T-helper 2 cell treated with Interferon-gamma antibody and Interleukin-4, amounts not matched to agents 100 ng/mL and 5 ng/mL, for 36 hours (primary cell): Measurements from ENCODE around the gene C16orf74. TPM values are rescaled to one million over a fixed set of nuclear protein-coding genes. Genes with fewer than 3 reads are reported as not detected.

Source experiments
- intact Hi-C: fragments of 100-400 bp; cut with micrococcal nuclease; formaldehyde crosslinking; loops from one replicate; pipeline ENCODE4 v1.15.1; 2023
- total RNA-seq: library from RNA; stranded (reverse); gene quantifications from 2 replicates; pipeline ENCODE4 v1.2.3, GENCODE V29; 2022

The C16orf74 gene
- total RNA-seq, 1 donor from 2014 or later: 0.34 TPM

DNA sequence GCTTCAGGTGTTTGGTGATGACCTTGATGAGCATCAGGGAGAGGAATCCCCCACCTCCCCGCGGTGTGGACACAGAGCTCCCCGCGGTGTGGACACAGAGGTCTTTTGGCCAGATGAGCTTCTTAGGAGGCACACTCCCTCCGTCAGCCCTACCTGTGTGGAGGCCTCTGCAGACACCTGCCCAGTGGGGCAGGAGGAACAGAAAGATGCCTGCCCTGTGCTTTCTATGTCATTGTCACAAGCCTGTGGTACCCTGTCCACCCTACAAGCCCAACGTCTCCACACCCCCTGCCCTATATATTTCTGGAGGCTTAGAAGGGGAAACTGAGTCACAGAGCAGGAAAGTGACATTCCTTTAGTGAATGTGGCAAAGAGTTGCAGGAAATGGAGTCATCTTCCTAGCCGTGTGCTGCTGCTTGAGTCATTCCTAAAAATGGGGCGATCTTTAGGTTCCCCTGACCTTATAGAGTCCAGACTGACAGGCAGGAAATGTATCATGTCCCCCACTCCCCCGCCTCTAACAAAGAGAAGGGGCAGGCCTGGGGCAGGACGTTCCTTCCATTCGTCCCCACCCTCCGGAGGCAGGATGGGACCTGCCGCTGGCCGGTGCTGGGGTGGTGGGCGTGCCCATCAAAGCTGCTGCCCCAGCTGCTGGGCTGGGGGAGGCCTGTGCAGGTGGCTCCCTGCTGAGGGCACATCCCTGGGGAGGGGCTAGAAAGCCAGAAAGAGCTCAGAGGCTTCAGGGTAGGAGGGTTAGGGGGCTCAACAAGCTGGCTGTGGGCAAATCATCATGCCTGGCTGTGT is 1.0 kb upstream of the C16orf74 start:
- intact Hi-C loops: no loop called here

GRCh38 chr16:85750146-85750826 is 610 bp downstream of the C16orf74 start:
- intact Hi-C loops: no loop called here

DNA sequence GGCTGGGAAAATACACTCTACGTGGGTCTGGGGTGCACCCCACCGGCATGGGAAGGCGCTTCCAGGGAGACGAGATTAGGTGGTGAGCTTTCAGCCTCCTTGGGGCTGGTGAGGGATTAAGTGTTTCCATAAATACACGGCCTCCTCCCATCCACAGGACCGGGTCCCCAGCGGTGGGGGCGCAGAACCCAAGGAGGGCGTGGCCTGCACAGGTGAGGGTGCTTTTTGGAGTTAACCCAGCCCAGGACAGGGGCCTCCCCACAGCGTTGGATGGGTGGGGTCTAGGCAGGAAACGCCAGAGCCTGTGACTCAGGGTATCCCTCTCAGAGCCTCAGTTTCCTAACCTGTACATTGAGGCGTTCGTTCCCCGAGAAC is 1.1 kb downstream of the C16orf74 start:
- intact Hi-C loops: no loop called here

- intact Hi-C loops: no loop called here
These were observed 4.3 kb downstream of the C16orf74 start for GRCh38 chr16:85746460-85747215.

DNA sequence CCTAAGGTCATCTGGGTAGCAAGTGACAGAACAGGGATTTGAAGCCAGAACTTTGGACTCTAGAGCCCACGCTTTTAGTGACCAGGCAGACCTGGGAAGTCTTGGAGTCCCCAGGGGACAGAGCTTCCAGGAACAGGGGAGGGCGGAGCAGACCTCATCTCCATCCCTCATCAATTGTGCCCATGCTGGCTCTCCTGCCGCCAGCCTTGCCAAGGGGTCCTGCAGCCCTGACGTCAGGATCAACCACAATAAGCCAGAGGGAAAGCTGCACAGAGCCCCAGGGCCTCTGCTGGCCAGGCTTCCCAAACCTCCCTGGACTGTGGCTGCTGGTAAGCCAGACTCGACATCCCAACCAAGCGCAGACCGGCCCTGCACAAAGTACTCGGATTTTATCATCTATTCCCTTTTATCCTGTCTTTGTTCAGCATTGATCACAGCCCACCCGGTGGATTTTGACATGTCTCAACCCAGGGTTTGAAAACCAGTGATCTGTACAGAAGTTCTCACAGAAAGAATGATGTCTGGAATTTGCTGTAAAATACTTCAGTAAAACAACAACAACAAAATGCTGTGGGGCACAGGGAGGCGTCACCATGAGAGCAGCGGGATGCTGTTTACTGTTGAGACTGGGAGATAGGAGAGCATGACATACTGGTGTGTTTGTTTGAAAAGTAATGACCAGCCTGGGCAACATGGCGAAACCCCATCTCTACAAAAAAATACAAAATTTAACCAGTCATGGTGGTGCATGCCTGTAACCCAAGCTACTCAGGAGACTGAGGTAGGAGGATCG is 11.8 kb downstream of the C16orf74 start:
- intact Hi-C loops: no loop called here

DNA sequence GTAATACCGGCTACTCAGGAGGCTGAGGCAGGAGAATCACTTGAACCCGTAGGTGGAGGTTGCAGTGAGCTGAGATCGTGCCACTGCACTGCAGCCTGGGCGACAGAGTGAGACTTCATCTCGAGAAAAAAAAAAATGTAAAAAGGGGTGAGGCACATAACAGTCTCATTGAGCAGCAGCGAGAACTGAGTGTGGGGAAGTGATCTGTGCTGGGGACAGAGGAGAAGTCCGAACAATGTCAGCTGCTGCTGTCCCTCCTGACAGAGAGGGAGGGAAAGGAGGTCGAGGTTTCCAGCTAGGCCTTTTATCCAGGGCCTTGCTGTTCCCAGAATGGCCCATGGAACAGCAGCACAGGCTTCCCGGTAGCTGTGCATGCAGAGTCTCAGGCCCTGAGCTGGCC is 14.0 kb downstream of the C16orf74 start:
- intact Hi-C loops: no loop called here

- intact Hi-C loops: no loop called here
These were observed 14.9 kb downstream of the C16orf74 start for GRCh38 chr16:85735946-85736345.

DNA sequence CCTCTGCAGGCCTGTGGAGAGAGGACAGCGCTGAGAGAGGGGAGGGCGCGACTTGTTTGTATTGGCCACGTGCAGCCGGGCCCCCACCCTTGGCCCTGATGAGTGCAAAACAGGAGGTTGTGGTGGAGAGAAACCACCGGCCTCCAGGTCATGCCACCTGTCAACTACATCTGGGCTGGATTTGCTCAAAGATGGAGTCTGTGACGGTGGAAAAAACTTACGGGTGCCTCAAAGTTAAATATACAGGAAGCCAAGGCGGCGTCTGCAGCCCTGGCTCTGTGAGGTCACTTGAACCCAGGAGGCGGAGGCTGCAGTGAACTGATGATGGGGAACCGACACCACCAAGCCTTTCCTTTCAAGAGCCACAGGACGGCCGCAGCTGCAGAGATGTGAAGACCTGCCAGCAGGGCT is 15.7 kb downstream of the C16orf74 start:
- intact Hi-C loops: no loop called here

DNA sequence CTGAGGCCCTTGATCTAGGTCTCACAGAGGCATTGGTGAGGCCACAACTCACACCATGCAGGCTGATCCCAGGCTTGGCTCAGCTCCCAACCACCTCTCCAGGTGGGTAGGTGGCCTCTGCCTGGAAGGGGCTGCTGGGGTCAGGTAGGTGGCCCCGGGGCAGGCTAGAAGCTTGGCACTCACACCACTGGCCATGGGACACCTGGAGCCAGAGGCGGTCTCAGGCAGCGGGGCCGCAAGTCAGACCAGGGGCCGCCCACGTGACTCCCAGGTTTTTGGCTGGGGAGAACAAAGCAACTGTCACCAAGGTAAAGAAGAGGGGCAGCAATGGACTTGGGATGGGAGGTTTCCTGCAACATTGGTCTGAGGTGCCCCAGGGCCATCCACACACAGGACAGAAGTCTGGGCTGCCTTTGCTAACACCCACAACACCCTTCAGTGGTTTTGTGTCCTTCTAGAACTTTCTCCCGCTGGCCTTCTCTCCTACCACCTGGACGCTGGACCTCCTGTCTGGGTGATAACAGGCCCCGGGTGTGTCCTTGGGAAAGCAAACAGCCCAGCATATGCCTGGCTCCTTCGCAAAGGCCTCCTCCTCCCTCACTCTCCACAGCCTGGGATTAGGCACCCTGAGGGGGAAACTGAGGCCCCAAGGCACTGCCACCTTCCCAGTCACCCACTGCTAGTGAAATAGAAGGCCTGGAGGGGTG is 16.4 kb downstream of the C16orf74 start:
- intact Hi-C loops: no loop called here

- intact Hi-C loops: no loop called here
These were observed 17.1 kb downstream of the C16orf74 start for GRCh38 chr16:85733839-85734170.

DNA sequence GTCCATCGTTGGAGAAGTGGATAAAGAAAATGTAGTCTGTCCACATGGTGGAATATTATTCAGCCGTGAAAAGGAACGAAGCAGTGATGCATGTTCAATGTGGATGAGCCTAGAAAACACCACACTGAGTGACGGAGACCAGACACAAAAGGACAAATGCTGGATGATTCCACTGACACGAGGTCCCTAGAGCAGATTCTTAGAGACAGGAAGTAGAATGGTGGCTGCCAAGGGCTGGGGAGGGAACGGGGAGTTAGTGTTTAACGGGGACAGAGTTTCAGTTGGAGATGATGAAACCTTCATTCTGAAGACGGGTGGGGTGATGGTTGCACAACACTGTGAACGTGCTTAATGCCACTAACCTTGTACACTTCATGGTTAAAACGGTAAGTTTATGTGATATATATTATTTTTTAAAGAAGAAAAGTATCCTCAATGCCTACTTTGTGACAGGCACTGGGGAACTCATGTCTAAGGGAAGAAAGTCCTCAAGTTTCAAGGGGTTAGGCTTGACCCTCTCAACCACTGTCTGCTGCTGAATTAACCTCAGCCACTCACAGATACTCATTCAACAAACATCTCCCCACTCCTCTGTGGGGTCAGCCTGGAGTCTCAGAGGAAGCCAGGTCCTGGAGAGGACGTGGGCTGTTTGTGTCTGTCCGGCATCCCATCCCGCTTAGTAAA is 17.6 kb downstream of the C16orf74 start:
- intact Hi-C loops: no loop called here

DNA sequence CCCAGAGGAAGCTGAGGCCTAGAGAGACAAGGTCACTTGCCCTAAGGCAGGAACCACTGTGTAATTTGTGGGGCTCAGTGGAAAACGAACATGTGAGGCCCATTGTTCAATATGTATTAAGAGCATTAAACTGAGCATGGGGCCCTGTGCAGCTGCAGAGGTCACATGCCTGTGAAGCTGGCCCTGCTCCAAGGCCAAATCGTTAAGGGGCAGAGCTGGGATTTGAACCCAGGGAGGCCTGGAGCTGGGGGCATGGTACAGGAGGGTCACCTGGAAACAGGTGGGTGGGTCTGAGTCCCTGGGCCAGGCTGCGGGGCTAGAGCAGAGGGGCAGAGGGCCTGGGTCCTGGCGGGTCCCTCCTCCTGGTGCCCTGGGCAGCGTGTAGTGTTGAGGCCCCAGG is 19.7 kb downstream of the C16orf74 start:
- intact Hi-C loops: no loop called here

- intact Hi-C loops: no loop called here
These were observed 20.8 kb downstream of the C16orf74 start for GRCh38 chr16:85730186-85730465.

DNA sequence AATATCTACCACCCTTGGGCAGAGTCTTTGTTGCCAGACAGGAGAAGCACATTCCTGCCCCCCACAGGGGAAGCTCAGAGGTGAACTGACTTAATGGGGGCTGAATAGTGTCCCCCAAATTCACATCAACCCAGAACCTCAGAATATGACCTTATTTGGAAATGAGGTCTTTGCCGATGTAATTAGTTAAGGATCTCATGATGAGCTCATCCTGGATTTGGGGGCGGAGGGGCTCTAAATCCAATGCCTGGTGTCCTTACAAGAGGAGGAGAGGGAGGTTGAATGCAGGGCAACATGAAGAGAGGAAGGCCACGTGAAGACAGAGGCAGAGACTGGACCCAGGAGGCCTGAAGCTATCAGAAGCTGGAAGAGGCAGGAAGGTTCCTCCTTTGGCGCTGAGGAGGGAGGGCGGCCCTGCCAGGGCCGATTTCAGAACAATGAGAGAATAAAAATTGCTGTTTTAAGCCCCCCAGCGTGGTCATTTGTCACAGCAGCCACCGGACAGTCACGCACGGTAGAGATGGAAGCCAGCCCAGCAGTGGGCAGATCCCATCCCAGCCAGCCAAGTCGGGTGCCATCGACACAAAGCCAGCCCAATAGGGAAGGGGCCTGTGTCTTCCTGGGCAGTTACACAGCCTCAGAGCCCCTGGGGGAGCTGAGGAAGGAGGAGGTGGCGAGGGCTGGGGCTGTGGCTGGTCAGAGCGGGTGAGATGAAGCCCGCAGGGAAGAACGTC is 21.3 kb downstream of the C16orf74 start:
- intact Hi-C loops: no loop called here

GRCh38 chr16:85728879-85729278 is 22.0 kb downstream of the C16orf74 start:
- intact Hi-C loops: no loop called here

DNA sequence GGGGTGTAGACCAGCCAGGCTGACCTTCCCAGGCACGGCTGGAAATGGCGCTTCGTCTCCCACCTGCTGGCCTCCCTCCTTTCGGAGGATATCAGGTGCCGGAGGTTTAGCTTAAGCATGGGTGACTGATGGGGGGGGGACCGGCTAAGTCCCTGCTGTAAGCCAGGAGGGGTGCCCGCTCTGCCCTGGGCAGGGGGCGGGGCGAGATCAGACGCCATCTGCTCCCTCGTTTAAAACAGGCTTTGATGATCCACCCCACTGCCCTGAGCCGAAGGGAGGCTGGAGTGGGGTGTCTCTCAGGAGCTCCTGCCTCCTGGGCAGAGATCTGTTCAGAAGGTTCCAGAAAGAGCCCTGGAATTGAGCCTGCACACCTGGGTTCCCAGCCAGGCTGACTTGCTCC is 26.0 kb downstream of the C16orf74 start:
- intact Hi-C loops: no loop called here

DNA sequence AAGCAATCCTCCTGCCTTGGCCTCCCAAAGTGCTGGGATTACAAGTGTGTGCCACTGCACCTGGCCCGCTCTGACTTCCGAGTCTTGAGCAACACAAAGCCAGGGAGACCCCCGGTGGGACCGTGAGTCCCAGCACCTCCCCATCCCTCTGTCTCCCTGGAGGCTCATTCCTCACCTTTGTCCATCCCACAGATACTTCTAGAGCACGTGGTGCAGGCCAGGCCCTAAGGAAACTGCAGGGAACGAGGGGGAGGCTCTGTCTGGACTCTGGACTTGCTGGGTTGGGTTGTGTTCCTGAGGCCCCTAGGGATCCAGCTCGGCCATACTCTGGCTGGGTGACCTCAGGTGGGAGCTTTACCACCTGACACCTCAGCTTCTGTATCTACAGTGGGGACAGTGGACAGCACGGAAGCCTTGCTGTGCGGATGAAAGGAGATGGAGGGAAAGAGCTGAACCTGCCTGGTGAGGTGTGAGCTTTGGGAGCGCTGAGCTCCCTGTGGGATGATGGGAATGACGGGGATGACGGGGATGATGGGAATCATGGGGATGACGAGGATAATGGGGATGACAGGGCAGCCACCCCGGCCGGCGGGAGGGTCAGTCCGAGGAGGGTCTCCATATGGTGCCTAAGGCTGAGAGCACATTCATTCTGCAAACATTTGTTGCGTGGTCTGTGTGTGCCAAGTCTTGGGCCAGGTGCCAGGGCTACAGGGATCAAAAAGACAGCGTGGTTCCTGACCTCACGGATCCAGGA is 26.6 kb downstream of the C16orf74 start:
- intact Hi-C loops: no loop called here

GRCh38 chr16:85722128-85722893 is 28.6 kb downstream of the C16orf74 start:
- intact Hi-C loops: no loop called here

GRCh38 chr16:85720302-85720637 is 30.6 kb downstream of the C16orf74 start:
- intact Hi-C loops: no loop called here
